ENCODE results near the gene LIPN.
"Not testable (repeated sequence)": the region's sequence is repeated elsewhere in the genome, so short reads cannot be mapped to it uniquely, and the experiment has no call there.

LIPN gene, protein sequence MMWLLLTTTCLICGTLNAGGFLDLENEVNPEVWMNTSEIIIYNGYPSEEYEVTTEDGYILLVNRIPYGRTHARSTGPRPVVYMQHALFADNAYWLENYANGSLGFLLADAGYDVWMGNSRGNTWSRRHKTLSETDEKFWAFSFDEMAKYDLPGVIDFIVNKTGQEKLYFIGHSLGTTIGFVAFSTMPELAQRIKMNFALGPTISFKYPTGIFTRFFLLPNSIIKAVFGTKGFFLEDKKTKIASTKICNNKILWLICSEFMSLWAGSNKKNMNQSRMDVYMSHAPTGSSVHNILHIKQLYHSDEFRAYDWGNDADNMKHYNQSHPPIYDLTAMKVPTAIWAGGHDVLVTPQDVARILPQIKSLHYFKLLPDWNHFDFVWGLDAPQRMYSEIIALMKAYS

GRCh38 chr10:88759366-88760101 lies at the start of gene LIPN:
Gene LIPN (plus strand): TSS chr10:88760020. CDS start chr10:88761406, 1,386 bp downstream.
- no peak for DNase-seq

DNA sequence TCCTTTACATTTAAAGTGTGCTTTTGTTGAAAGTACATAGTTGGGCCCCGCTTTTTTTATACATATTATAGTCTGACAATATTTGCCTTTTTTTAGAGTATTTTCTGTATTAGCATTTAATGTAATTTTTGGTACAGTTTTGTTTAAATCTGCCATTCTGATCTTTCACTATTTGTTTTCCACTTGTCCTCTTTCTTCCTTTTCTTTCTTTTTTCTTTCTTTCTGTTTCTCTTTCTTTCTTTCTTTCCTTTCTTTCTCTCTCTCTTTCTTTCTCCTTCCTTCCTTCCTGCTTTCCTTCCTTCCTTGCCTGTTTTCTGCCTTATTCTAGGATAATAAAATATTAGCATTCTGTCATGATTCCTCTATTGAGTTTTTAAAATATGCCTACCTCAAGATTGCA lies 44.3 kb upstream of the LIPN start:
- DNase-seq = no peak

DNA sequence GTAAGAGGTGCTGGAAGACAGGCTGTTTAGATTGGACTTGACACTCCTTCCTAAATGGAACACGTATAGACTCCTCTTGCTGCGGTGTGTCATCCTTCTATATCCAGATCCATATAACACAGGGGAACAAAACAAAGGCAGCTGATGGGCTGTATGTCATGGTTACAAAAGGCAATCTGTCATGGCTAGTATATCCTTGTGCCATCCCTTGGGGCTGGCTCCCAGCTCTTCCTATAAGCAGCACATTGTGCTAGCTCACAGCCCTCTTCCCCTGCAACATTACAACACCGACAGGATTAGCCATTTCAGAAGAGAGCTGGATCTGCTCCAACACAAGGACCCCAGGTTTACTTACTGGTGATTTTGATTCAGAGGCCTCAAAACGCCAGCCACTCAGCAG lies 38.4 kb upstream of the LIPN start:
- no peak for DNase-seq

DNA sequence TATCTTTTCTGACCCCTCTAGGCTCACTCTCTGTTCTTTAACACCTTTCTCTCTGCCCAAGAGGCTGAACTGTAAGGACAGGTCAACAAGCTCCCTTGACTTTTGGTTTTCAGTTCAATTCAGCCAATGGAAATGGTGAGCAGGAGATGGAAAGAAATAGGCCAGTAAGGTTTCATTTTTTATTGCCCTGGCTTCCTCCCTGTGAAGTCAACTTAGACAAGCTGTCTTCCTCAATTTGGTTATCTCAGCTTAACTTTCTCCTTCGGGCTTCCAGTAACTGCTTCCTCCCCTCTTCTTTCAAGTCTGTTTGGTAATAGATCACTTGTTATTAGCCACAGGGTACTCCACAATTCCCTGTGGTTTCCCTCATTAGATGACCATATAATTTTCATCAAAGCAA lies 34.0 kb upstream of the LIPN start:
- no peak for DNase-seq

GRCh38 chr10:88728107-88728763 lies 31.6 kb upstream of the LIPN start:
- peak; percentile 60 to 65 for DNase-seq

DNA sequence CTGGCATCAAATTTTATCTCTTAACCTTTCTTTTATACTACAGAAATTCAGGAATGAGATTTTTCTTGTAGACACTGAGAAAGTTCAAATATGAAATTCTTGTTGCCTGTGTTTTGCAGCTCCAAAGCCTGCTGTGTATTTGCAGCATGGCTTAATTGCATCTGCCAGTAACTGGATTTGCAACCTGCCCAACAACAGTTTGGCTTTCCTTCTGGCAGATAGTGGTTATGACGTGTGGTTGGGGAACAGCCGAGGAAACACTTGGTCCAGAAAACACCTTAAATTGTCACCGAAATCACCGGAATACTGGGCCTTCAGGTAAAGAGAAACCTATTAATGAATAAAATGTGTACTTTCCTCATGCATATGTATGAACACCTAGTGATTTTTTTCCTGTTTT lies 29.0 kb upstream of the LIPN start:
- no peak for DNase-seq

GRCh38 chr10:88731296-88731695 lies 28.5 kb upstream of the LIPN start:
- no peak for DNase-seq

- no peak for DNase-seq
Observed at GRCh38 chr10:88733215-88733614, 26.6 kb upstream of the LIPN start.

DNA sequence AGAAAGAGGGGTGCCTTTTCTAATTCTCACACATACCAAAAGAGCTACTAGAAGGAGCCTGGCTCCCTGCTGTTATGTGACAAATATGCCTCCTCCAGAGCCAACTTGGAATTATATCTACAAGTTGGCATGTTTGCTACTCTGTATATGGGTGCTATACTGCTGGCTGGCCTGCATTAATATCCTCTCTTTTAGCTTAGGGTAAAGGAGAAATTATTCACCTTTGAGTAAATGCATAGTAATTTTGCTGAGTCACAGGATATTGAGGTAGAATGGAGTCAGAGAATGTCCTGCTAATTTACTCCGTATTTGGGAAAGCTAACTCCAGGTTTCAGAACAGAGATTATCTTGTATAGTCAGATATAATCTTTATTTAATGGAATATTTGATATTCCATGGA lies 24.2 kb upstream of the LIPN start:
- no peak for DNase-seq

- DNase-seq = not testable (repeated sequence)
Observed at GRCh38 chr10:88741921-88742320, 17.9 kb upstream of the LIPN start.

DNA sequence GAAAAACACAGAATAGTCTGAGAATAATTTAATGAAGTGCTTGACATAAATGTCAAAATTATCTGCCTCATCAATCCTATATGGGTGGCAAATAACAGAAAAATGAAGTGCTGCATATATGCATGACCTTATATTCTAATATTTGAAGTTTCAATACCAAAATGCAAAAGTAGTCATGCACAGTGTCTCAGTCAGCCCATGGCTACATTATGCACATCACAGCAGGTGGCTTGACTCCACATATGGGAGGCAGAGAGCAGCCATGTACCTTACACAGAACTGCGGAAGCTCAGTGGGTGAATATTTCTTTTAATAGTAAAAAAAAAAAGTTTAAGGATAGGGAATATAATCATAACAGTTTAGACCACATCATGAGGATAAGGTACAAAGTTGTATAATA lies 17.4 kb upstream of the LIPN start:
- DNase-seq = no peak

DNA sequence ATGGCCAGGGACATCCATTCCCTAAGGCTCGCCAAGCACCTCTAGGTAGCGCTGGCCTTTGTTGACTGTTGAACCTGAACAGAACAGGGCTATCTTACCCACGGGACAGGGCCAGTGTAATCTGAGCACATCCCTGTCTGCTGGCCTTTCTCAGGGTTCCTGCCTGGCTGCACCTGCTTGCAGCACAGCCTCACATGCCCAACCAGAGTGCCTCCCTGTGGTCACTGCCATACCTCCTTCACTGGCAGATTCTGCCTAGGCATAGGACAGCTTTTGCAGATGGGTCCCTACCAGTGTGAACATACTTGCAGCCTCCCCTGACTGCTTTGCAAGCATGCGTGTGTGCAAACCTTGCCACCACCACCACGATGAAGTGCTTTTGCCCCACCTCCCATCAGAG lies 15.8 kb upstream of the LIPN start:
- DNase-seq = no peak

DNA sequence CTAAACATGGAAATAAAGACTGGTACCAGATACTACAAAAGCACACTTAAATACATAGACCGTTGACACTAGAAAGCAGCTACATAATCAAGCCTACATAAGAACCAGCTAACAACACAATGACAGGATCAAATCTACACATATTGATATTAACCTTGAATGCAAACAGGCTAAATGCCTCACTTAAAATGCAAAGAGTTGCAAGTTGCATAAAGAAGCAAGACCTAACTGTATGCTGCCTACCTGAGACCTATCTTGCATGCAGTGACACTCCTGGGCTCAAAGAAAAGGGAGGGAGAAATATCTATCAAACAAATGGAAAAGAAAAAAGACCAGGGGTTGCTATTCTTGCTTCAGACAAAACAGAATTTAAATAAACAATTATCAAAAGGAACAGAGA lies 14.2 kb upstream of the LIPN start:
- DNase-seq = no peak

- DNase-seq = no peak
Observed at GRCh38 chr10:88754287-88754686, 5.5 kb upstream of the LIPN start.

- peak; percentile 8 to 9 for DNase-seq
Observed at GRCh38 chr10:88755753-88756152, 4.1 kb upstream of the LIPN start.

GRCh38 chr10:88756660-88757059 lies 3.2 kb upstream of the LIPN start:
- DNase-seq = no peak

DNA sequence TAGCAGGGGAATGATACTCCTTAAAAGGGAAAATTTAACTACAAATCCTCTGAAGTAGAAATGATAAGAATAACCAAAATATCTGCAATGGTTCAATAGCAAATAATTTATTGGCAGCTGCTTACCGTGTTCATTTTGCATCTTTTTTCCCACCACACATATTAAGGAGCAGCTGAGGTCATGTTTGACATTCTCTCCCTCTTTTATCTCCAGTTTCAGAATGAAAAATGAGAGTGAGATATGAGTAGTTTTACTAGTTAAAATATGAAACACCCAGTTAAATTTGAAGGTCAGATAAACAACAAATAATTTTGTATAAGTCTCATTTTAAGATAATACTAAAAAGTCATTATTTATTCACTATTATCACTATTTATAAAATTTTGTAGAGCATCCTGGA lies 3.1 kb downstream of the LIPN start:
- DNase-seq = no peak

DNA sequence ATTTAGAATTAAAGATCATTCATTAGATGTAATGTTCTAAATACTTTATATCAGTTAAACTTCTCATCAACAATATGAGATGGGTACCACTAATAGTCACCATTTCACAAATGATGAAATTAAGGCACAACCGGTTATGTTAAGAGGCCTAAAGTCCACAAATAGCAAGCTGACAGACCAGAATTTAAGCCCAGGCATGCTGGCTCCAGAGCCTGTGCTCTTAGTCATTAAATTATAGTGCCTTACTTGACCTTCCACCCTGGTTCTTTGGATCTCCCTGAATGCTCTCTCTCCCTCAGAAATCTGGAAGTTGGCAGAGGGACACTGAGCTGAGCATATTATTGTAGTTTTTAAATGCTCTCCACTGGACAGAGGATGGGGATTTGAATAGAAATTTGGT lies 3.6 kb downstream of the LIPN start:
- DNase-seq = no peak

DNA sequence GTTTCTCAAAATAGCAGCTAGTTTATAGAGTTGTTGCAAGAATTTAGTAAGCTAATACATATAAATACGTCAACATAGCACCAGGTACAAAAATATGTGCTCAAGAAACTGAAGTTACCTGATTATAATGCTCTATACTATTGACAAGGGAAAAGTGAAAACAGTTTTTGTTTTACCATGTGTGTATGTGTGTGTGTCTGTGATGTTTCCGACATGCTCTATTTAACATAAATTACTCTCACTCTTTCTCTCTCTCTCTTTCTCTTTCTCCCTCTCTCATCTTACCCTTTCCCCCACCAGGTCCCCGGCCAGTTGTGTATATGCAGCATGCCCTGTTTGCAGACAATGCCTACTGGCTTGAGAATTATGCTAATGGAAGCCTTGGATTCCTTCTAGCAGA lies 4.3 kb downstream of the LIPN start:
- no peak for DNase-seq

GRCh38 chr10:88765816-88766215 lies 6.0 kb downstream of the LIPN start:
- no peak for DNase-seq

DNA sequence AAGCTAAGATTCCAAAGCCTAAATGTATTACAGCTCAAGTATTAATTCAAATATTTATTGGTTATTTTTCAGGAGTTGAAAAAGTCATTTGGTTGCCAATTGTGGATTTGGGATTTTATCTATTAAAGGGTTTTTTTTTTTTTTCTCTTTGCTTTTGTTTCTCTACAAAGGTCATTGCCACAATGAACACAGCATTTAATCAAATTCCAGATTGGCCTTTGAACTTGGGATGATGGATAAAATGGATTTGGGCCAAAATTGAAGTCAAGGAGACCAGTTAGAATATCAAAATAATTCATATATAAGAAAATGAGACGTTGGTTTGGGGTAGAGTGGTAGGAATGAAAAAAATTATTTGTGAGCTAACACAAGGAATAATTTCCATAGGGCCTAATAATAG lies 9.6 kb downstream of the LIPN start:
- no peak for DNase-seq

DNA sequence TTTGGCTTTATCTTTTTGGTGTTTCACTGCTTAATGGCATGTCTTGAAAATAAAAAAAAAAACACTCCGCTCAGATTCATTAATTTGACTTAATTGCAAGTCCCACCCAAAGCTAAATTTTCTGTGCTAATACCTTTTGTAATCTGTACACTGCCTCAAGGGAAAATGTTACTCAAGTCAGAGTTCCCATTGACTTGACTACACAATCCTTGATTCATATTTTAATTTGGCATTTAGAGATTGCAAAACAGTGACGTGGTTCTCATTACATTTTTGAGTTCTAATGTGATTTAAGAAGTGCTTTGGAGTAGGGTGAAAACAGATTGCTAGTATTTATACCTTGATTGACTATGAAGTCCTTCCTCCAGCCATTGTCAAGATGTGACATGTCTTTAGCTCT lies 21.4 kb downstream of the LIPN start:
- no peak for DNase-seq

DNA sequence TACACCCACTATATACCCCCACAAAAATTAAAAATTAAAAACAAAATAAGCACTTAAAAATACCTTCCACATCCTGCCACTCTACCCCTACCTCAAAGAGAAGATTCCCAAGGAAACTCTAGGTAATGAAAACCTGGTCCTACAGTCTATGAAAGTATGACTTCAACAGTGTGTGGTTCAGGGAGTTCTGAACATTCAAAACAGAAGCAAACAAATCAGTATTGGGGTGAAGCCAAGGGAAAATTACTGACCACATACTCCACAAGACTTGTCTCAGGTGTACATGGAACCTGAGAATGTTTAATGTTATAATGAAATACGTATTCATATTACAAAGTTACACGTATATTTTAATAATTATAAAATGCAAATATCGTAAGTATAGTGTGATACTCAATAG lies 22.4 kb downstream of the LIPN start:
- DNase-seq = no peak

DNA sequence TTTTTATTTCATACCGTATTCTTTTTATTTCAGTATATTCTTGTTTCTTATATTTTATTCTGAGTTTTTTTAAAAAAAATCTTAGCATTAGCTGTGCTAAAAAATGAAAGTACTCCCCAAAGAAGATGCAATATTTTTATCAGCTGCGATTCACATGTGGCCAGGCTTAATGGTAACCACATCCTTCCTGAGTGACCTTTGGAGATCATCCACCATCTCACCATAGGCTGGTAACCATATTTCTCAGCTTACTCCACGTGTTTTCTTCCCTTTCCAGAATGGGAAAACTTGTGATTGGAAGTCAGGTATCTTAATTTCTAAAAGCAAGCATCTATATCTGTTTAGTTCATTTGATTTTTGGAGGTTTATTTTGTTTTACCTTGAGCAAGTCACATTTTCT lies 23.9 kb downstream of the LIPN start:
- no peak for DNase-seq
